T1000 (cell line): ENCODE results near the gene RTL10.

ENCODE experiments used
- DNase-seq: peaks from one replicate; lab custom pipeline; 2025; ENCODE audit warnings: mixed read lengths; lab: John Stamatoyannopoulos, UW

Gene RTL10

GRCh38 chr22:19876314-19876940, 21.8 kb upstream of the RTL10 start:
- DNase-seq = no peak

DNA sequence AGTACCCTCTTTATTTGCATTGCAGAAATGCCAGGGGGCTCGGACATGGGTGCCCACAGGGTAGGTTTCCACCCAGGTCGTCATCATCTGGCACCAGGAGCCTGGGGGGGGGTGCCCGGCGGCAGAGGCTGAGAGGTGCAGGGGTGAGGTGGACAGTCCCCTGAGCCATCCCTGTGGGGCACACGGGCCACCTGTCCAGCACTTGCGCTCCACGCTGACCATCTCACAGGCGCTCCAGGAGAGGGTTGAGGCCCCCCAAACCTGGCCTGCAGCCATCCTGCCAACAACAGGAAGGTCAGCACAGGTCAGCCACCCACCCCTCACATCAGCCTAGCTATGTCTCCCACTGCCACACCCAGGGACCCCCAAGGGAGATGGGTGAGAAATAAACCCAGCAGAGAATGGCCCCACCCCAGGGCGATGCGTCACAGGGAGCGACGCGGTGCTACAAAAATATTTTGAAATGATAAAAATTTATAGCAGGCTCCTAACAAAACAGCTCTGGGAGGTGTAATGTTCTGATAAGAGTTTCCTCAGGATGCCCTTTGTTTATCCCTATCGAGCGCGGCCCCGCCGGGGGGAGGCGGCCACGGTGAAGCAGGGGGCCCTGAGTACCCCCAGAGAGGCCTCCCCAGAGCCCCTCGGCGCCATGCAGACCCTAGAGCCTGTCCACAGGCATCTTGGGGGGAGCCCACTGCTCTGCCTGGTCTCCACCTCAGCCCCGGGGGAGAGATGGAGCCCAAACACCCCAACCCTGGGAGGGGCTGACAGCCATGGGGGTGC, 21.0 kb upstream of the RTL10 start:
- DNase-seq = peak; percentile 22

GRCh38 chr22:19875061-19875530, 20.4 kb upstream of the RTL10 start:
- DNase-seq = no peak

DNA sequence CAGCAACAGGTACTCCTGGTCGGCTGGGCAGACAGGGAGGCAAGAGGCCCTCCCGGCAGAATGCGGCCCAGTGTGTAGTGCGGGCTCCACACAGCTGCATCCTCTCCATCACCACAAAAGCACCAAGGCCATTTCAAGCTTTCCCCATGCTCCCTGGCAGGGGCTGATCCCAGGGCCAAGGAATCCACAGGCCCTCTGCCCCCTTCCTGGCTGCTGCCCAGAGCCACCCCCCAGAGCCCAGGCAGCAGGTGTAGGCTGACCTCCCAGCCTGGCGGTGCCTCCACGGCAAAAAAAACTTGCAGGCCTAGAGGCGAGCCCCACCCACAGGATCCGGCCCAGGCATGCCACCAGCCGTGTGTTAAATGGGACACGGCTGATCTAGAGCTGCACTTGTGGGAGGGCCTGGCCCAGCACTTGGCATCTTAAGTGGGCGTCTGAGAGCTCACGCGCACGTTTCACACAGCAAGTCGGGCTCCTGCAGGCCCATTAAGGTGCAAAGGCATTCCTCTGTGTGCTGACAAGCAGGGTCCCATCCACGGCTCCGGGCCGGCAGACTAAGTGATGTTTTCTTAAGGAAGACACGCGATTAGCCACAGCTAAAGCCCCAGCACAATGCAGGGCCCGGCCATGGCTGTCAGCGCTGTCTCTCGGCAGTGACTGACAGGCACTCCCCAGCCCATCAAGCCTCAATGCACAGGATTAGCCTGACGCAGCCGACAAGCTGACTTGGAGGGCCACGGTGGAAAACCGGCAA, 19.8 kb upstream of the RTL10 start:
- no peak for DNase-seq

DNA sequence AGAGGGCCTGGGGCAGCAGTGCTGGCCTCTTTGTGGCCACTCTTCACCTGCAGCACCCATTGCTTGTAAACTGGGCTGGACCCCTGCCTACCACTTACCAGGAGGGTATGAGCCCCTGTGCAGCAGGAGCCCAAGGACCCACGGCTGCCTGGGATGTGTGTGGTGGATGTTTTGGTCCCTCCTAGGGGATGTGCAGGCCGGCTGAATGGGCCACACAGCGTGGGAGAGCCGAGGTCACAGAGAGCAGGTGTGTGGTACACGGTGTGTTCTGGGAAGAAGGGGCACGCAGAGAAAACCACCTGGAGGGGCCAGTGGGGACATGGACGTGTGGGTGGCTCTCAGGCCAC, 19.3 kb upstream of the RTL10 start:
- DNase-seq = no peak

GRCh38 chr22:19873138-19873959, 18.7 kb upstream of the RTL10 start:
- no peak for DNase-seq

GRCh38 chr22:19872779-19873137, 18.1 kb upstream of the RTL10 start:
- DNase-seq = no peak

DNA sequence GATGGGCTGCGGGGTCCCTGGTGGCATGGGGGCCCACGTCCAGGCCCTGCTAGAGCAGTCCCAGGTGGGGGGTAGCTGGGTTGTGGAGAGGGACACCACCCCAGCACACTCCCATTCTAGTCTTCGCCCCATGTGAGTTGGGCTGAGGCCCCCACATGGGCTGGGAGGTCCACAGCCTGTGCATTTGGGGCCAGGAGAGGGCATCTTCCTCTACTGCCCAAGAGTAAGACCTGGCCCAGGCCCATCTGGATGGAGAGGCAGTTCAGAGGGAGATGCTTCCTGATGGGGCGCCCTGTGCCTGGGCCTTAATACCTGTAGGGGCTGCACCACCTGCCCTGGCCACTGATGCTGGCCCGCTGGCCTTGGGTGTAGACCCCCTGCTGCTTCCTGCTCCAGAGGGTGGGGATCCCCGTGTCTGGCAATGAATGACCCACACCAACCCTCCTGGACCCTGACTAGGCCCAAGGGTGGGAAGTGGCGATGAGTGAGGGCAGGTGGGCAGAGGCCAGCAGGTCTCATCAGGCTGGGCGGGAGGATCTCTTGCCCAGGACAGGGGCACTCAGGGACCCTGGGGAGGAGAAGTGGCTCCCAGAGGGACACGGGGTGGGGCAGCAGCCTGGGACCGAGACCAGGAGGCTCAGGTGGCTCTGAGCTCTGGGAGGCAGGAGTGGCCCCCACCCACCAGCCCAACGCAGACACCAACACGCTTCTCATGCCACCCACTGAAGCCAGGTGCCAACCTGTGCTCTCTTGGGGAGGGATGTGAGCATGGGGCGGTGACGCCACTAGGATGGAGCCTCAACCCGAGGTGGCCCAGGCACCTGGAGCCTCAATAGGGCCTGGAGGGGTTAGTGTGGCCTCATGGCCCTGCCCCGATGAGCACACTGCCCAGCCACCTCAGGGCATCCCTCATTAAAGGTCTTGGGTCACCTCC, 17.4 kb upstream of the RTL10 start:
- DNase-seq = no peak

GRCh38 chr22:19871023-19871844, 16.6 kb upstream of the RTL10 start:
- no peak for DNase-seq

DNA sequence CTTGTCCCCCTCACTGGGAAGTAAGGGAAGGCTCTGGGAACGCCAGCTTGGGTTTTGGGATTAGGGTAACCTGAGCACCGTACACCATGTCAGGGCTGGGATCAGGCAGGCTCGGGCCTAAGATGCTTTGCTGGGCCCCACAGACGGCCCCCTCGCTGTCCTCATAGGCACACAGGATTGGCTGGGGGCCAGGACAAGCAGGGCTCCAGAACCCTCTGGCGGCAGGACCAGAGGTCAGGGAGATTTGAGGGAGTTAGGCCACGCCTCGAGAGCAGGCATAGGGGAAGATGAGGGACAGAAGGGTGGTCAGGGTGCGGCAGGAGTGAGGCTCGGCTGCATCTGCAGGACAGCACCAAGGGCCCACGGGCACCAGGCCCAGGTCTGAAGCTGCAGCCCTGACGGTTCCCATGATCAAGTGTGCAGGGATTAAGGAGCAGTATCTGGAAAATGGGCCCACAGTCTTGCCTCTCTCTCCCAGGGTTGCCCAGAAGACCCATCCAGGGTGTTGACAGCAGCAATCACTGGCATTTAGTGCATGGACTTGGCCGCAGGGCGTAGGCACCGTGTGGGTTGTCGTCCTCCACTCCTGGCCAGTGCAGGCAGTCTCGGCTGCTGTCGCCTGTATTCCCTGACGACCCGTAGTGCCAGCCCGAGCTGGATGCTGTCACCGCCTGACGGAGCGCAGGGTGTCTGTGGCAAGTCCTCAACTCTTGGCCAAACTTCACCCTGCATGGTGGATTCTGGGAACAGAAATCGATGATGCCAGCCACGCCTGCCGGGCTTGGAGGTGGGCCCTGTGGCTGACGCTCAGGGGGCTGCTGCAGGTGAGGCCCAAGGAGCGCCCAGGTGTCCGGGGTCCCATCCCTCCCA, 15.7 kb upstream of the RTL10 start:
- DNase-seq = no peak

DNA sequence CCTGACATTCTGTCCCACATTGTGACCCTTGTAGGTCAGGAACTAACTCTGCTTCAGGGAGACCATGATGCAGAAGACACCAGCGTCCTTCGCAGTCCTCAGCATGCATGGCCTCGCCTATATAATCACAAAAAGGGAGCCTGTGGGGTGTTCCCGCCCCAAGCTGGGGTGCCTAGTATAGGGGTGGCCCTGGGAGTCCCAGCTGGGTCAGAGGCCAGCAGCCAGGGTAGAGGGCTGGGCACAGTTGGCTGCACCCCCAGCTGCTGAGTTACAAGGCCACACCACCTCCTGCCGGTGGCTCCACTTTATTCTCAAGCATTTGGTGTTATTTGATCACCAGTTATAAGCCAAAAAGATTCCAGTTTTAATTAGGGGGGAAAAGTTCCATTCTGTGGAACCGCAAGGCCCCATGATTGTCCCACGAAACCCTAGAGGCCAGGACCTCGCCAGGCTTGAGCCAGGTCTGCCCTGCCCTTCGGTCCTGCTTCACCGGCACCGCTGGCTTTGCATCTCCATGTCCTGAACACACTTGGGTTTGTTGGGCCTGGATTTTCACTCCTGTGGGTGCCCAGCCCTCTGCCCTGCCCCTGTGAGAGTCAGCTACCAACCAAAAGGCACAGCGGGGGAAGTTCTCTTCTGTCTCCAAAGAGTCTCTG, 15.0 kb upstream of the RTL10 start:
- DNase-seq = no peak

GRCh38 chr22:19868773-19869471, 14.2 kb upstream of the RTL10 start:
- no peak for DNase-seq

DNA sequence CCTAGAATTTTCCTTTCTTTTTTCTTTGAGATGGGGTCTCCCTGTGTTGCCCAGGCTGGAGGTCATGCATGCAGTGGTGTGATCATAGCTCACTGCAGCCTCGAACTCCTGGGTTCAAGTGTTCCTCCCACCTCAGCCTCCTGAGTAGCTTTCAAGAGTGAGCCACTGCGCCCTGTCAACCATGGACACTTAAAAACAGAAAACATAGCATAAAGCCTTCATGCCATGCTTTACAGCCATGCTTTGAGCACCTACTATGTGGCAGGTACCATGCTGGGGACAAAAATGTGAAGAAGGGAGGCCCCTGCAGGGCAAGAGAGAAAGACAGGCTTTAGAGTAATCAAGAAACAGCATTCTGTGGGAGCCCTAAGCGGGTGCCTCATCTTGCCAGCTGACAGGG, 13.7 kb upstream of the RTL10 start:
- DNase-seq = no peak

DNA sequence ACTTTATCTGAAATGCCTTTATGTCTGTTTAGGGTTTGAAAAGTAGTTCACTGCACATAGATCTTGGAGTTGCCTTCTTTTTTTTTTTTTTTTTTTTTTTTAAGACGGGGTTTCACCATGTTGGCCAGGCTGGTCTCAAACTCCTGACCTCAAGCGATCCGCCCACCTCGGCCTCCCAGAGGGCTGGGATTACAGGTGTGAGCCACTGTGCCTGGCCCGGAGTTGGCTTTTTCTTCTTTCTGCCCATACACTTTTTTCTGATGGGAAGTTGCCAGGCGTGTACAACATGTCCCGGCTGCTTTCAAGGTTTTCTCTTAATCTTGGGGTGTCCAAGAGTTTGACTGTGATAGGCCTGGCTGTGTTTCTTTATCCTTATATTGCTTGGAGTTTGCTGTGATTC, 12.9 kb upstream of the RTL10 start:
- no peak for DNase-seq

DNA sequence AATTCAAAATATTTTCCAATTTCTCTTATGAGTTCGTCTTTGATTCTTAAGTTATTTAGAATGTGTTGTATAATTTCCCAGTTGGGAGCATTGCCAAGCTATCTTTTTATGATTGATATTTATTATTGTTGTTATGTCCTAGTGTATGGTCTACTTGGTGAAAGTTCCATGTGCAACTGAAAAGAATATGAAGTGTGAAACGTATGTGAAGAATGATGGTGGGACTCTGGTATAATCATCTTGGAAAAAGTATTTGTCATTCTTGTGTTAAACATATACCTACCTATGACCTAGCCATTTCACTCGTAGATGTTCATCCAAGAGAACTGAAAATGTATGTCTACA, 12.0 kb upstream of the RTL10 start:
- no peak for DNase-seq

GRCh38 chr22:19865141-19865829, 10.6 kb upstream of the RTL10 start:
- DNase-seq = no peak

DNA sequence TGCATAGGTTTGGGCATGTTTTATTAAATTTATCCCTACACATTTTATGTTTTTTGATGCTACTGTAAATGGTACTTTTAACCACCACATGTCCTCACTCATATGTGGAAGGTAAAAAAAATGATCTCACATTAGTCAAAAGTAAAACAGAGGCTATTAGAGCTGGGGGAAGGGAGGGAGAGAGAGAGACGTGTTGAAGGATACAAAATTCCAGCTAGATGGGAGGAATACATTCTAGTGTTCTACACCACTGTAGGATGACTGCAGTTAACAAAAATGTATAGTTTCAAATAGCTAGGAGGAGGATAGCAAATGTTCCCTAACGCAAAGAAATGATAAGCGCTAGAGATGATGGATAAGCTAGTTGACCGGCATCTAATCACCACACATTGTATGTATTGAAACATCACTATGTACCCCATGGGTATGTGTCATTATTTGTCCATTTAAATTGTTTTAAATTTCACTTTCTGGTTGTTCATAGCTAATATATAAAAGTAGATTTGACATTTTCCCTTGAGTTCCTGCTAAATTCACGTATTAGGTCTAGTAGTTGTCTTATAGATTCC, 9.9 kb upstream of the RTL10 start:
- no peak for DNase-seq
